B cell (primary cell): ENCODE results near the gene RGP1. TPM values are rescaled to one million over a fixed set of nuclear protein-coding genes. Genes with fewer than 3 reads are reported as not detected.
A peak's percentile ranks its signal among the peaks of the same experiment; 100 is the strongest.

Source experiments
- ATAC-seq: fragments of 200-7000 bp; cut with Tn5 transposase; one replicate; pipeline ENCODE4 v1.10.0; 2021; ENCODE audit warnings: low read depth, mild to moderate bottlenecking, moderate number of reproducible peaks, moderate library complexity
- CTCF ChIA-PET: fragments of 350-600 bp; sonication (Branson Sonifier 250); formaldehyde crosslinking; loops from one replicate; lab custom pipeline; 2021; ENCODE audit warnings: antibody characterized with exemption, inconsistent platforms; lab: Charles Lee
- POLR2A ChIA-PET: fragments of 350-600 bp; sonication (Branson Sonifier 250); formaldehyde crosslinking; loops from one replicate; lab custom pipeline; 2021; ENCODE audit warnings: antibody characterized with exemption; lab: Charles Lee
- DNase-seq: peaks from one replicate; pipeline ENCODE4 v3.0.0; 2013
- H2AFZ ChIP-seq: 2 replicates; pipeline ENCODE4 v1.6.1; 2012; ENCODE audit warnings: mild to moderate bottlenecking, low read depth, low read length; ENCODE audit not compliant: insufficient read depth, poor library complexity, severe bottlenecking
- H3K27ac ChIP-seq, 2 donors: 1 replicate in 1 of 2; 2 replicates in 1 of 2; pipeline ENCODE4 v1.5.1; 2012 to 2013; ENCODE audit warnings: low read length in 2 of 2, mild to moderate bottlenecking in 2 of 2, moderate library complexity in 1 of 2
- H3K27me3 ChIP-seq, 4 experiments: fragments of 200-600 bp in 1 of 4; sonication (generic) in 1 of 4; replicated peaks in 1 of 4; 1 replicate in 2 of 4; 2 replicates in 2 of 4; pipeline versions ENCODE4 v1.6.1 to v1.7.0; 2013 to 2016; ENCODE audit warnings: low read length in 3 of 4, mild to moderate bottlenecking in 2 of 4, mixed read lengths in 1 of 4, moderate library complexity in 1 of 4; ENCODE audit not compliant: insufficient read depth in 4 of 4, control insufficient read depth in 3 of 4; ENCODE audit errors: control extremely low read depth in 1 of 4
- H3K36me3 ChIP-seq, 2 experiments: replicated peaks in 1 of 2; 1 replicate in 1 of 2; 2 replicates in 1 of 2; pipeline versions ENCODE4 v1.6.1 to v1.7.1; 2013; ENCODE audit warnings: low read length in 1 of 2; ENCODE audit not compliant: insufficient read depth in 2 of 2, control insufficient read depth in 1 of 2; ENCODE audit errors: control extremely low read depth in 1 of 2, extremely low read depth in 1 of 2
- H3K4me1 ChIP-seq, 2 donors: fragments of 200-600 bp in 1 of 2; sonication (generic) in 1 of 2; 1 replicate in 1 of 2; 2 replicates in 1 of 2; pipeline versions ENCODE4 v1.5.1 to v1.6.1; 2013 to 2017; ENCODE audit warnings: low read length in 2 of 2; ENCODE audit not compliant: control insufficient read depth in 2 of 2, insufficient read depth in 2 of 2
- H3K4me2 ChIP-seq: replicated peaks from 2 replicates; pipeline ENCODE3; 2012; ENCODE audit warnings: mild to moderate bottlenecking, low read depth, low read length; ENCODE audit not compliant: poor library complexity, severe bottlenecking
- H3K4me3 ChIP-seq, 5 experiments: fragments of 200-600 bp in 1 of 5; sonication (generic) in 1 of 5; 1 replicate in 3 of 5; 2 replicates in 2 of 5; pipeline versions ENCODE4 v1.5.1 to v1.7.0; 2011 to 2016; ENCODE audit warnings: low read length in 4 of 5, mild to moderate bottlenecking in 4 of 5, low read depth in 2 of 5, control low read depth in 1 of 5, moderate library complexity in 1 of 5; ENCODE audit not compliant: insufficient read depth in 1 of 5; ENCODE audit errors: control extremely low read depth in 1 of 5, extremely low read depth in 1 of 5
- H3K79me2 ChIP-seq: fragments of 200-600 bp; sonication (generic); one replicate; pipeline ENCODE4 v1.6.0; 2016; ENCODE audit warnings: low read length; ENCODE audit not compliant: control insufficient read depth, insufficient read depth
- H3K9ac ChIP-seq: fragments of 200-600 bp; sonication (generic); 2 replicates; pipeline ENCODE4 v1.6.1; 2017; ENCODE audit warnings: mild to moderate bottlenecking, low read length, moderate library complexity
- H3K9me3 ChIP-seq, 3 donors: one replicate each; pipeline versions ENCODE4 v1.6.1 to v1.7.1; 2013; ENCODE audit warnings: low read length in 2 of 3; ENCODE audit not compliant: control insufficient read depth in 2 of 3, insufficient read depth in 1 of 3; ENCODE audit errors: control extremely low read depth in 1 of 3
- H4K20me1 ChIP-seq: 2 replicates; pipeline ENCODE4 v1.6.0; 2012; ENCODE audit warnings: mild to moderate bottlenecking, low read length; ENCODE audit not compliant: insufficient read depth, control insufficient read depth, poor library complexity, severe bottlenecking
- H3K27ac Mint-ChIP-seq: one replicate; pipeline ENCODE4 v1.8.0; 2021; ENCODE audit warnings: mixed read lengths
- H3K27me3 Mint-ChIP-seq: one replicate; pipeline ENCODE4 v1.8.0; 2021; ENCODE audit warnings: mixed read lengths
- H3K4me1 Mint-ChIP-seq: one replicate; pipeline ENCODE4 v1.8.0; 2021; ENCODE audit warnings: mixed read lengths
- H3K4me3 Mint-ChIP-seq: one replicate; pipeline ENCODE4 v1.8.0; 2021; ENCODE audit warnings: mixed read lengths
- H3K9me3 Mint-ChIP-seq: one replicate; pipeline ENCODE4 v1.8.0; 2022; ENCODE audit warnings: mixed read lengths; ENCODE audit not compliant: insufficient read depth
- CTCF ChIP-seq: fragments of 200-600 bp; IDR thresholded peaks from one replicate; pipeline ENCODE4 v1.8.0; 2022; ENCODE audit warnings: antibody characterized with exemption, mild to moderate bottlenecking
- EZH2 ChIP-seq: IDR thresholded peaks from 2 replicates; pipeline ENCODE4 v1.6.1; 2012; ENCODE audit warnings: borderline replicate concordance, low read depth, mild to moderate bottlenecking, moderate library complexity, low read length; ENCODE audit not compliant: insufficient read depth, poor library complexity, severe bottlenecking
- WGBS: methylation state at CpG from one replicate; pipeline ENCODE4 v1.1.5; 2013; ENCODE audit warnings: missing lambda C conversion rate; ENCODE audit not compliant: insufficient coverage; 5-methylcytosine and 5-hydroxymethylcytosine counted together
- intact Hi-C: fragments of 100-400 bp; cut with micrococcal nuclease; formaldehyde crosslinking; loops from one replicate; pipeline ENCODE4 v1.10.0; 2022
- polyA plus RNA-seq: library from polyadenylated mRNA; depleted of rRNA; stranded (reverse); fragments of >200 nt; gene quantifications from 2 replicates; pipeline ENCODE4 v1.2.3, GENCODE V29; 2012
- total RNA-seq, 2 donors: library from RNA; stranded (reverse); fragments of 120-200 nt in 1 of 2; gene quantifications; 1 replicate in 1 of 2; 2 replicates in 1 of 2; pipeline versions ENCODE4 v1.2.3 to v1.2.4, GENCODE V29; 2013 to 2022

Gene RGP1
- total and polyA plus RNA-seq, 2 donors (not counting 1 experiment from before 2014, with no cell fraction given), result 17.6 to 42.3 TPM

- CTCF ChIA-PET, result interaction anchor here (1.0 to 9.4 kb wide), 14 partner anchors 9 to 146 kb away, joined by 3 to 142 read pairs (median 5); partner anchors contain the start of genes ARHGEF39, CREB3, SPAG8 and TLN1
- H4K20me1 ChIP-seq, result peaks cover 35% of the 10 kb centered on the region
- peak overlapping the region; percentile 96 for H3K27ac Mint-ChIP-seq
- POLR2A ChIA-PET, result interaction anchor here (0.6 to 2.4 kb wide), 7 partner anchors 12 to 145 kb away, joined by 3 to 29 read pairs (median 4); partner anchors contain the start of genes CREB3, HINT2 and TLN1
- intact Hi-C loops, result loop anchor here (1.0 kb wide), 4 partner anchors 8 to 145 kb away; partner anchors contain the start of genes CREB3 and TLN1
- H3K4me2 ChIP-seq, result peak overlapping the region; percentile 88
- peak overlapping the region; percentile 81 for H3K9ac ChIP-seq
- no peak for TF ChIP-seq EZH2
- no peak for TF ChIP-seq CTCF
- DNase-seq (peak; percentile 67), ATAC-seq (peak; percentile 46)
- peaks cover 2 to 40% of the 10 kb centered on the region in 2 experiments for H3K36me3 ChIP-seq
- no peaks in the 10 kb centered on the region for H3K27me3 ChIP-seq
- H3K4me3 Mint-ChIP-seq, result peak overlapping the region; percentile 96
- H3K79me2 ChIP-seq, result peaks cover 91% of the 10 kb centered on the region
- H3K9me3 Mint-ChIP-seq, result no peaks in the 10 kb centered on the region
- 0% methylated on average over 9 of the region's 19 CpGs for WGBS
- H3K9me3 ChIP-seq, result no peaks in the 10 kb centered on the region
- no peaks in the 10 kb centered on the region for H3K27me3 Mint-ChIP-seq
- peak overlapping the region; percentile 71 to 77 for H3K27ac ChIP-seq
- H3K4me3 ChIP-seq, result peak overlapping the region; percentile 49 to 92 (median 84)
- peaks cover 37 to 41% of the 10 kb centered on the region in 2 donors for H3K4me1 ChIP-seq
- H3K4me1 Mint-ChIP-seq, result peaks cover 49% of the 10 kb centered on the region
- peak overlapping the region; percentile 82 for H2AFZ ChIP-seq
Measured at GRCh38 chr9:35749515-35750255, 598 bp downstream of the RGP1 start.

GRCh38 chr9:35750256-35750531 lies 1.1 kb downstream of the RGP1 start:
- Histone ChIP-seq H3K27me3 (no peaks in the 10 kb centered on the region), H3K9ac (peak overlapping the region; percentile 81), H4K20me1 (peaks cover 33% of the 10 kb centered on the region), H3K27ac (peak overlapping the region; percentile 71 to 77), H3K79me2 (peaks cover 92% of the 10 kb centered on the region), H3K4me1 (peaks cover 40 to 46% of the 10 kb centered on the region in 2 donors), H2AFZ (peak overlapping the region; percentile 82), H3K36me3 (peaks cover 2 to 38% of the 10 kb centered on the region in 2 experiments), H3K4me3 (peak overlapping the region in 4 of 5 experiments; percentile 73 to 92 (median 88)), H3K4me2 (peak overlapping the region; percentile 88), H3K9me3 (no peaks in the 10 kb centered on the region)
- peak overlapping the region; percentile 96 for H3K27ac Mint-ChIP-seq
- WGBS, result 17% methylated on average over 1 of the region's 4 CpGs
- intact Hi-C loops, result no loop called here
- H3K4me3 Mint-ChIP-seq, result peak overlapping the region; percentile 96
- no peaks in the 10 kb centered on the region for H3K9me3 Mint-ChIP-seq
- DNase-seq (no peak), ATAC-seq (no peak)
- no peak for TF ChIP-seq CTCF
- TF ChIP-seq EZH2, result no peak
- no peaks in the 10 kb centered on the region for H3K27me3 Mint-ChIP-seq
- peaks cover 52% of the 10 kb centered on the region for H3K4me1 Mint-ChIP-seq
- ChIA-PET POLR2A (interaction anchor here (1.3 to 2.4 kb wide), 2 partner anchors 18 to 64 kb away, joined by 3 to 29 read pairs; partner anchors contain the start of genes CREB3, HINT2 and TLN1), CTCF (interaction anchor here (1.0 to 9.4 kb wide), 12 partner anchors 8 to 147 kb away, joined by 3 to 142 read pairs (median 5); partner anchors contain the start of genes CREB3, SPAG8 and TLN1)
